HG03064 (cell line): ENCODE measurements around the gene NAGPA.

ENCODE experiments used
- ATAC-seq: cut with Tn5 transposase; IDR thresholded peaks from one replicate; pipeline ENCODE4 v1.9.1; 2021; ENCODE audit warnings: low read depth; ENCODE audit not compliant: unreplicated experiment

NAGPA gene

GRCh38 chr16:4980691-4981090 lies 53.0 kb downstream of the NAGPA start:
- no peak for ATAC-seq

- ATAC-seq, result no peak
Observed at GRCh38 chr16:4979736-4980660, 53.7 kb downstream of the NAGPA start.

- ATAC-seq, result no peak
Observed at GRCh38 chr16:4979164-4979563, 54.6 kb downstream of the NAGPA start.

- no peak for ATAC-seq
Observed at GRCh38 chr16:4976611-4977145, 57.1 kb downstream of the NAGPA start.

GRCh38 chr16:4976079-4976478 lies 57.7 kb downstream of the NAGPA start:
- ATAC-seq, result peak; percentile 90
